H1 (cell line): ENCODE results near the gene WRAP53. TPM values are rescaled to one million over a fixed set of nuclear protein-coding genes. Genes with fewer than 3 reads are reported as not detected.

Experiments
- CTCF ChIA-PET: fragments of 300-600 bp; sonication (Branson Sonifier 250); formaldehyde crosslinking; loops from one replicate; lab custom pipeline; 2021; ENCODE audit not compliant: partially characterized antibody; lab: Charles Lee
- POLR2A ChIA-PET: fragments of 300-600 bp; sonication (Branson Sonifier 250); formaldehyde crosslinking; loops from one replicate; lab custom pipeline; 2021; ENCODE audit warnings: inconsistent platforms; ENCODE audit not compliant: partially characterized antibody; lab: Charles Lee
- DNase-seq, 2 experiments: peaks; one replicate each; pipeline versions ENCODE4 v3.0.0 to v3.0.0-alpha.2; 2010 to 2022; ENCODE audit warnings: low spot score in 2 of 2, low read depth in 1 of 2, mixed read lengths in 1 of 2
- FAIRE-seq: peaks from 2 replicates; lab custom pipeline; 2011; peaks lifted over from hg19 to GRCh38; lab: Jason Lieb, UNC
- H2AFZ ChIP-seq: 2 replicates; pipeline ENCODE4 v1.8.1; 2012; ENCODE audit warnings: low read length, inconsistent platforms
- H2AK5ac ChIP-seq: 2 replicates; pipeline ENCODE4 v1.6.1; 2013; ENCODE audit warnings: low read depth, low read length
- H2BK120ac ChIP-seq: replicated peaks from 2 replicates; pipeline ENCODE3; 2013; ENCODE audit warnings: low read depth, low read length, inconsistent platforms
- H2BK12ac ChIP-seq: 2 replicates; pipeline ENCODE4 v1.6.1; 2013; ENCODE audit warnings: low read depth, low read length
- H2BK15ac ChIP-seq: 2 replicates; pipeline ENCODE4 v1.6.1; 2013; ENCODE audit warnings: low read length
- H2BK20ac ChIP-seq: 2 replicates; pipeline ENCODE4 v1.6.1; 2013; ENCODE audit warnings: low read length
- H2BK5ac ChIP-seq: 2 replicates; pipeline ENCODE4 v1.6.1; 2013; ENCODE audit warnings: low read depth, low read length
- H3K14ac ChIP-seq: 2 replicates; pipeline ENCODE4 v1.6.1; 2013; ENCODE audit warnings: inconsistent platforms; ENCODE audit not compliant: insufficient read length
- H3K18ac ChIP-seq: 2 replicates; pipeline ENCODE4 v1.6.1; 2013; ENCODE audit warnings: low read length; ENCODE audit errors: extremely low read depth
- H3K23ac ChIP-seq: 2 replicates; pipeline ENCODE4 v1.6.1; 2013; ENCODE audit warnings: inconsistent platforms; ENCODE audit not compliant: insufficient read length
- H3K23me2 ChIP-seq: 2 replicates; pipeline ENCODE4 v1.6.1; 2013; ENCODE audit warnings: low read depth, low read length
- H3K27ac ChIP-seq: 2 replicates; pipeline ENCODE4 v1.6.1; 2011; ENCODE audit warnings: low read depth, low read length, inconsistent platforms
- H3K27me3 ChIP-seq, 4 experiments: replicated peaks in 1 of 4; 1 replicate in 1 of 4; 2 replicates in 3 of 4; pipeline versions ENCODE4 v1.6.1 to v1.8.1; 2011 to 2013; ENCODE audit warnings: low read length in 3 of 4, mild to moderate bottlenecking in 3 of 4, inconsistent platforms in 2 of 4, mixed read lengths in 2 of 4, moderate library complexity in 1 of 4; ENCODE audit not compliant: control insufficient read depth in 3 of 4, insufficient read depth in 3 of 4; ENCODE audit errors: extremely low read depth in 1 of 4
- H3K36me3 ChIP-seq, 4 experiments: 2 replicates each; pipeline versions ENCODE4 v1.6.1 to v1.8.1; 2011 to 2013; ENCODE audit warnings: mild to moderate bottlenecking in 4 of 4, low read length in 3 of 4, moderate library complexity in 2 of 4, control low read depth in 1 of 4, inconsistent platforms in 1 of 4; ENCODE audit not compliant: insufficient read depth in 4 of 4, control insufficient read depth in 2 of 4
- H3K4ac ChIP-seq: replicated peaks from 2 replicates; pipeline ENCODE3; 2013; ENCODE audit warnings: low read length, low read depth, mixed read lengths, inconsistent platforms; ENCODE audit not compliant: insufficient read length
- H3K4me1 ChIP-seq, 4 experiments: replicated peaks in 1 of 4; 1 replicate in 1 of 4; 2 replicates in 3 of 4; pipeline versions ENCODE4 v1.6.1 to v1.8.1; 2011 to 2013; ENCODE audit warnings: low read length in 3 of 4, inconsistent platforms in 2 of 4, mixed read lengths in 1 of 4; ENCODE audit not compliant: insufficient read depth in 4 of 4, control insufficient read depth in 3 of 4
- H3K4me2 ChIP-seq, 2 experiments: 2 replicates each; pipeline versions ENCODE4 v1.6.1 to v1.8.1; 2011 to 2013; ENCODE audit warnings: low read depth in 2 of 2, low read length in 2 of 2, control low read depth in 1 of 2, inconsistent platforms in 1 of 2, mild to moderate bottlenecking in 1 of 2; ENCODE audit not compliant: insufficient read depth in 1 of 2
- H3K4me3 ChIP-seq, 4 experiments: fragments of 200-600, 300-600 bp in 1 of 4; sonication (generic), shearing (Covaris generic), sonication (Bioruptor Twin) in 1 of 4; 2 replicates each; pipeline versions ENCODE4 v1.5.1 to v1.8.1; 2011 to 2016; ENCODE audit warnings: low read length in 4 of 4, low read depth in 3 of 4, control low read depth in 2 of 4, inconsistent platforms in 2 of 4, mild to moderate bottlenecking in 2 of 4, mixed read lengths in 1 of 4, moderate library complexity in 1 of 4; ENCODE audit not compliant: insufficient read depth in 2 of 4; ENCODE audit errors: extremely low read depth in 1 of 4
- H3K56ac ChIP-seq: replicated peaks from 2 replicates; pipeline ENCODE3; 2013; ENCODE audit warnings: low read depth, mild to moderate bottlenecking, mixed read lengths, low read length, inconsistent platforms; ENCODE audit not compliant: insufficient read length
- H3K79me1 ChIP-seq: 2 replicates; pipeline ENCODE4 v1.6.1; 2013; ENCODE audit warnings: low read depth, low read length, control low read depth
- H3K79me2 ChIP-seq, 2 experiments: 2 replicates each; pipeline versions ENCODE4 v1.6.1 to v1.8.1; 2012 to 2013; ENCODE audit warnings: low read length in 2 of 2, mild to moderate bottlenecking in 2 of 2, inconsistent platforms in 1 of 2; ENCODE audit not compliant: insufficient read depth in 2 of 2, control insufficient read depth in 1 of 2
- H3K9ac ChIP-seq, 4 experiments: replicated peaks in 1 of 4; 1 replicate in 1 of 4; 2 replicates in 3 of 4; pipeline versions ENCODE4 v1.6.1 to v1.8.1; 2011 to 2013; ENCODE audit warnings: low read depth in 3 of 4, low read length in 3 of 4, control low read depth in 2 of 4, mild to moderate bottlenecking in 2 of 4, moderate library complexity in 2 of 4, inconsistent platforms in 1 of 4; ENCODE audit errors: extremely low read depth in 1 of 4
- H3K9me3 ChIP-seq, 2 experiments: 2 replicates each; pipeline versions ENCODE4 v1.6.1 to v1.8.1; 2012 to 2013; ENCODE audit warnings: mild to moderate bottlenecking in 2 of 2, moderate library complexity in 2 of 2, control low read depth in 1 of 2, inconsistent platforms in 1 of 2, low read depth in 1 of 2, low read length in 1 of 2, mixed read lengths in 1 of 2; ENCODE audit not compliant: insufficient read depth in 2 of 2
- H4K20me1 ChIP-seq, 2 experiments: replicated peaks in 1 of 2; 2 replicates each; pipeline versions ENCODE3 to v1.8.1; 2011 to 2013; ENCODE audit warnings: inconsistent platforms in 2 of 2, low read length in 2 of 2, mild to moderate bottlenecking in 1 of 2; ENCODE audit not compliant: insufficient read depth in 2 of 2, control insufficient read depth in 1 of 2
- H4K5ac ChIP-seq: 2 replicates; pipeline ENCODE4 v1.6.1; 2013; ENCODE audit warnings: low read length, low read depth, mixed read lengths, inconsistent platforms; ENCODE audit not compliant: insufficient read length
- H4K8ac ChIP-seq: 2 replicates; pipeline ENCODE4 v1.8.0; 2013; ENCODE audit warnings: mild to moderate bottlenecking, moderate library complexity, low read length, inconsistent platforms; ENCODE audit not compliant: insufficient read depth; ENCODE audit errors: extremely low read depth
- H4K91ac ChIP-seq: replicated peaks from 2 replicates; pipeline ENCODE3; 2013; ENCODE audit warnings: low read length, mixed read lengths, inconsistent platforms; ENCODE audit not compliant: insufficient read length
- BRCA1 ChIP-seq: IDR thresholded peaks from 2 replicates; pipeline ENCODE4 v1.6.1; 2012; ENCODE audit warnings: low read depth, low read length, improper control_type of control experiment
- CHD1 ChIP-seq: IDR thresholded peaks from 2 replicates; pipeline ENCODE4 v1.6.1; 2012; ENCODE audit warnings: low read depth, low read length, improper control_type of control experiment
- CREB1 ChIP-seq: IDR thresholded peaks from 2 replicates; pipeline ENCODE4 v1.6.1; 2012; ENCODE audit warnings: inconsistent platforms
- EP300 ChIP-seq, 2 experiments: IDR thresholded peaks; 1 replicate in 1 of 2; 2 replicates in 1 of 2; pipeline ENCODE4 v1.6.1; 2011 to 2012; ENCODE audit warnings: low read depth in 2 of 2, low read length in 2 of 2, mild to moderate bottlenecking in 2 of 2, borderline replicate concordance in 1 of 2, inconsistent platforms in 1 of 2, moderate library complexity in 1 of 2
- EZH2 ChIP-seq: fragments of 200-600 bp; sonication (generic); IDR thresholded peaks from 2 replicates; pipeline ENCODE4 v1.7.1; 2012; ENCODE audit warnings: low read depth, mild to moderate bottlenecking, moderate library complexity, low read length, inconsistent platforms; ENCODE audit not compliant: severe bottlenecking
- GABPA ChIP-seq: IDR thresholded peaks from 2 replicates; pipeline ENCODE4 v1.6.1; 2011; ENCODE audit warnings: mild to moderate bottlenecking, low read length, moderate library complexity, borderline replicate concordance; ENCODE audit not compliant: insufficient read depth
- GTF2F1 ChIP-seq: IDR thresholded peaks from 2 replicates; pipeline ENCODE4 v1.6.1; 2012; ENCODE audit warnings: low read depth, low read length, improper control_type of control experiment, borderline replicate concordance
- HDAC6 ChIP-seq: IDR thresholded peaks from one replicate; pipeline ENCODE4 v1.7.1; 2012; ENCODE audit warnings: low read depth, mild to moderate bottlenecking, inconsistent platforms, low read length, moderate library complexity
- JUND ChIP-seq: IDR thresholded peaks from 2 replicates; pipeline ENCODE4 v1.6.1; 2011; ENCODE audit warnings: mild to moderate bottlenecking, improper control_type of control experiment, low read length
- KDM4A ChIP-seq: IDR thresholded peaks from one replicate; pipeline ENCODE4 v1.7.1; 2012; ENCODE audit warnings: low read depth, mild to moderate bottlenecking, moderate library complexity, low read length, inconsistent platforms; ENCODE audit not compliant: severe bottlenecking
- POU5F1 ChIP-seq: IDR thresholded peaks from 2 replicates; pipeline ENCODE4 v1.6.1; 2011; ENCODE audit warnings: low read depth, mild to moderate bottlenecking, low read length, moderate library complexity
- SP2 ChIP-seq: IDR thresholded peaks from 2 replicates; pipeline ENCODE4 v1.6.1; 2012; ENCODE audit warnings: mild to moderate bottlenecking, low read length, inconsistent platforms
- TAF7 ChIP-seq: optimal IDR thresholded peaks from 2 replicates; pipeline ENCODE3; 2011; ENCODE audit warnings: low read depth, mild to moderate bottlenecking, inconsistent platforms, low read length, moderate library complexity, borderline replicate concordance
- WGBS, 2 experiments: shearing (Covaris generic) in 1 of 2; methylation state at CpG; one replicate each; pipeline versions ENCODE4 v1.1.6 to v1.1.7; 2013 to 2015; ENCODE audit warnings: low lambda C conversion rate in 2 of 2, mixed read lengths in 2 of 2, inconsistent platforms in 1 of 2, low coverage in 1 of 2, missing lambda C conversion rate in 1 of 2; ENCODE audit not compliant: insufficient replicate concordance in 2 of 2, insufficient coverage in 1 of 2, insufficient read length in 1 of 2; ENCODE audit errors: extremely low coverage in 1 of 2, missing lambda C conversion rate in 1 of 2; 5-methylcytosine and 5-hydroxymethylcytosine counted together
- polyA plus RNA-seq, 7 experiments: library from polyadenylated mRNA; depleted of rRNA in 3 of 7; stranded (reverse) in 5 of 7; unstranded in 2 of 7; fragments of >200 nt in 5 of 7; fragments of 200-250 nt in 2 of 7; gene quantifications; 1 replicate in 5 of 7; 2 replicates in 1 of 7; 4 replicates in 1 of 7; pipeline versions ENCODE4 v1.2.1 to v1.2.3, GENCODE V29; 2011 to 2013; ENCODE audit warnings: missing spikeins in 2 of 7, mixed read lengths in 2 of 7
- total RNA-seq: library from RNA; stranded (reverse); fragmentation: NEBNext Ultra II Directional; extraction: Animal tissue kit (Norgen Biotek cat#: 25700); gene quantifications from 2 replicates; pipeline ENCODE4 v1.2.1, GENCODE V29; 2021

Gene WRAP53
- total and polyA plus RNA-seq, 2 of the 8 experiments (the other 6 are each of a cell fraction or from before 2014, with no cell fraction given), result 29.2 to 30.1 TPM

DNA sequence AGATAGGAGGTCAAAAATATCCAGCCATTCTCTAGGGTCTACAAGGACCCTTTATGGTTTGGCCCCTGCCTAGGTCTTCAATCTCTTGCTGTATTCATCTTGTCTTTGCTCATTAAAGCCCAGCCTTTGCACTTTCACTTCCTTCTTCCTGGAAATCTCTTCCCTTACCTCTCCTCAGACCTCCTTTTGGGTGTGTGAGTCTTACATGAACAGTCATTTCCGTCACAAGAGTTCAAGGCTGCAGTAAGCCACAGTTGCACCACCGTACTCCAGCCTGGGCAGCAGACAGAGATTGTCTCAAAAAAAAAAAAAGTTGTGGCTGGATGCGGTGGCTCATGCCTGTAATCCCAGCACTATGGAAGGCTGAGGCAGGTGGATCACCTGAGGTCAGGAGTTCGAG, 43.5 kb upstream of the WRAP53 start:
- Histone ChIP-seq H4K20me1 (peaks cover 0 to 1% of the 10 kb centered on the region in 2 experiments), H3K56ac (no peak overlapping the region), H3K4me3 (no peak overlapping the region), H3K27ac (no peak overlapping the region), H3K4ac (no peak overlapping the region), H3K4me2 (no peak overlapping the region), H3K9me3 (no peaks in the 10 kb centered on the region; a peak in 1 of 4 replicates), H3K14ac (no peak overlapping the region), H2AK5ac (no peak overlapping the region), H3K79me1 (no peaks in the 10 kb centered on the region), H4K5ac (no peak overlapping the region), H2BK5ac (no peak overlapping the region), H3K79me2 (no peaks in the 10 kb centered on the region), H3K27me3 (no peaks in the 10 kb centered on the region; a peak in 2 of 7 replicates), H3K23me2 (no peaks in the 10 kb centered on the region), H2AFZ (no peak overlapping the region), H2BK12ac (no peak overlapping the region), H4K91ac (no peak overlapping the region), H3K36me3 (no peaks in the 10 kb centered on the region), H3K18ac (no peak overlapping the region), H3K4me1 (no peaks in the 10 kb centered on the region), H4K8ac (no peak overlapping the region), H3K9ac (no peak overlapping the region), H2BK120ac (no peak overlapping the region), H2BK20ac (no peak overlapping the region), H2BK15ac (no peak overlapping the region), H3K23ac (no peak overlapping the region)
- ChIA-PET POLR2A (interaction anchor here (58.0 to 79.4 kb wide), 2 partner anchors 5 to 22 kb away, joined by 2272 read pairs; partner anchors contain the start of genes ATP1B2, FXR2, SAT2 and SHBG), CTCF (interaction anchor here (15.7 to 18.2 kb wide), 2 partner anchors 12 to 28 kb away, joined by 211 to 332 read pairs; partner anchors contain the start of gene SHBG)
- WGBS, 2 experiments, result 83% methylated on average over 4 of the region's 4 CpGs; no CpG with 5 or more reads in 1 of the 2 experiments
- no peak for DNase-seq
- FAIRE-seq, result no peak
- TF ChIP-seq JUND (no peak), POU5F1 (no peak), EP300 (IDR thresholded peaks at IDR 0.05; ENCODE audit: borderline replicate concordance in 1 of 2, low read depth in 2 of 2, low read length in 2 of 2) (no peak), EZH2 (no peak), GABPA (no peak), KDM4A (no peak), BRCA1 (no peak), GTF2F1 (no peak), CREB1 (no peak), HDAC6 (no peak), TAF7 (no peak), CHD1 (no peak), SP2 (no peak)
- TF ChIP-seq, all 59 proteins: peak for 0
